Measurements from ENCODE around the gene PRRT1. TPM values are rescaled to one million over a fixed set of nuclear protein-coding genes. Genes with fewer than 3 reads are reported as not detected.
A peak's percentile ranks its signal among the peaks of the same experiment; 100 is the strongest.

PRRT1 gene
- total and polyA plus RNA-seq, 11 donors = 0.28 to 1.1 (median 0.62) TPM

GRCh38 chr6:32168807-32169591 lies 17.3 kb upstream of the PRRT1 start:
- Histone ChIP-seq H3K36me3 (peaks cover 0 to 68% (median 55%) of the 10 kb centered on the region in 9 donors), H3K4me3 (no peak overlapping the region), H3K4me1 (peaks cover 0 to 12% (median 0%) of the 10 kb centered on the region in 12 donors), H3K9me3 (no peaks in the 10 kb centered on the region), H3K27me3 (no peaks in the 10 kb centered on the region), H3K27ac (no peak overlapping the region)
- ATAC-seq = peak in 1 of 4 donors; percentile 11
- no peak for TF ChIP-seq POLR2A (IDR thresholded peaks at IDR 0.05)
- TF ChIP-seq, protein P1, sequence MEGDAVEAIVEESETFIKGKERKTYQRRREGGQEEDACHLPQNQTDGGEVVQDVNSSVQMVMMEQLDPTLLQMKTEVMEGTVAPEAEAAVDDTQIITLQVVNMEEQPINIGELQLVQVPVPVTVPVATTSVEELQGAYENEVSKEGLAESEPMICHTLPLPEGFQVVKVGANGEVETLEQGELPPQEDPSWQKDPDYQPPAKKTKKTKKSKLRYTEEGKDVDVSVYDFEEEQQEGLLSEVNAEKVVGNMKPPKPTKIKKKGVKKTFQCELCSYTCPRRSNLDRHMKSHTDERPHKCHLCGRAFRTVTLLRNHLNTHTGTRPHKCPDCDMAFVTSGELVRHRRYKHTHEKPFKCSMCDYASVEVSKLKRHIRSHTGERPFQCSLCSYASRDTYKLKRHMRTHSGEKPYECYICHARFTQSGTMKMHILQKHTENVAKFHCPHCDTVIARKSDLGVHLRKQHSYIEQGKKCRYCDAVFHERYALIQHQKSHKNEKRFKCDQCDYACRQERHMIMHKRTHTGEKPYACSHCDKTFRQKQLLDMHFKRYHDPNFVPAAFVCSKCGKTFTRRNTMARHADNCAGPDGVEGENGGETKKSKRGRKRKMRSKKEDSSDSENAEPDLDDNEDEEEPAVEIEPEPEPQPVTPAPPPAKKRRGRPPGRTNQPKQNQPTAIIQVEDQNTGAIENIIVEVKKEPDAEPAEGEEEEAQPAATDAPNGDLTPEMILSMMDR (IDR thresholded peaks at IDR 0.05) = peak in 1 of 12 donors; percentile 11
- DNase-seq = no peak
- 80 to 91% (median 82%) methylated on average over 11 of the region's 11 CpGs for WGBS, 4 donors
- intact Hi-C loops (cut with DNase I) = loop anchor here in 1 of 10 donors (5.0 kb wide), 1 partner anchor 47 kb away; no protein-coding TSS in a partner anchor

DNA sequence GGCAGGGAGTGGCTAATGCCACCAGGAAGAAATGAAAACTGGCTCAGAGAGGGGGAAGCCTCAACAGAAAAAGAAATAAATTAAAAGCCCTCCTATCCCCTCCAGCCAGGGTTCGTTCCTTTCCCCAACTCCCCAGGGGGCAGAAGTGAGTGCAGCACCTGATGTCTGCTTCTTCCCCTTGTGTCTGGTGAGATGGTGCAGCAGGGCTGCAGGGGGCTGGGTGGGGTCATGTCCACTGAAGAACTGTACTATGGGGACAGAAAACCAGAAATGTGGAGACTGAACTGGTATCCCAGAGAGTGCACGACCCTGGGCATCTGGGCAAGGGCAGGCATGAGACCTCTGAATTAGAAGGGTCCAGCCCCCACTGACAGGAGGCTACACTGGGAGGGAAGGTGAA lies 16.6 kb upstream of the PRRT1 start:
- peak in 1 of 5 donors; percentile 14 for DNase-seq
- peak overlapping the region in 2 of 12 donors; percentile 9 to 38 for H3K27ac ChIP-seq
- H3K27me3 ChIP-seq = no peaks in the 10 kb centered on the region
- peaks cover 0 to 69% (median 55%) of the 10 kb centered on the region in 9 donors for H3K36me3 ChIP-seq
- TF ChIP-seq, protein P1 (IDR thresholded peaks at IDR 0.05) = no peak
- no peak for TF ChIP-seq POLR2A (IDR thresholded peaks at IDR 0.05)
- no peaks in the 10 kb centered on the region for H3K9me3 ChIP-seq
- H3K4me3 ChIP-seq = no peak overlapping the region
- peaks cover 0 to 6% (median 0%) of the 10 kb centered on the region in 12 donors for H3K4me1 ChIP-seq
- no peak for ATAC-seq
- 61 to 77% (median 66%) methylated on average over 1 to 2 of the region's 2 CpGs for WGBS, 4 donors
- intact Hi-C loops (cut with DNase I) = loop anchor here in 1 of 10 donors (5.0 kb wide), 1 partner anchor 46 kb away; no protein-coding TSS in a partner anchor

GRCh38 chr6:32167761-32168262 lies 16.1 kb upstream of the PRRT1 start:
- peak overlapping the region in 2 of 12 donors; percentile 9 to 38 for H3K27ac ChIP-seq
- intact Hi-C loops (cut with DNase I) = loop anchor here in 1 of 10 donors (5.0 kb wide), 1 partner anchor 46 kb away; no protein-coding TSS in a partner anchor
- no peak for TF ChIP-seq POLR2A (IDR thresholded peaks at IDR 0.05)
- TF ChIP-seq, protein P1 (IDR thresholded peaks at IDR 0.05) = no peak
- peaks cover 0 to under 1% (median 0%) of the 10 kb centered on the region in 12 donors for H3K4me1 ChIP-seq
- DNase-seq = no peak
- peaks cover 0 to 74% (median 55%) of the 10 kb centered on the region in 9 donors for H3K36me3 ChIP-seq
- ATAC-seq = no peak
- WGBS, 4 donors = 38 to 63% (median 45%) methylated on average over 6 of the region's 6 CpGs
- no peaks in the 10 kb centered on the region for H3K9me3 ChIP-seq
- H3K27me3 ChIP-seq = no peaks in the 10 kb centered on the region
- H3K4me3 ChIP-seq = no peak overlapping the region

DNA sequence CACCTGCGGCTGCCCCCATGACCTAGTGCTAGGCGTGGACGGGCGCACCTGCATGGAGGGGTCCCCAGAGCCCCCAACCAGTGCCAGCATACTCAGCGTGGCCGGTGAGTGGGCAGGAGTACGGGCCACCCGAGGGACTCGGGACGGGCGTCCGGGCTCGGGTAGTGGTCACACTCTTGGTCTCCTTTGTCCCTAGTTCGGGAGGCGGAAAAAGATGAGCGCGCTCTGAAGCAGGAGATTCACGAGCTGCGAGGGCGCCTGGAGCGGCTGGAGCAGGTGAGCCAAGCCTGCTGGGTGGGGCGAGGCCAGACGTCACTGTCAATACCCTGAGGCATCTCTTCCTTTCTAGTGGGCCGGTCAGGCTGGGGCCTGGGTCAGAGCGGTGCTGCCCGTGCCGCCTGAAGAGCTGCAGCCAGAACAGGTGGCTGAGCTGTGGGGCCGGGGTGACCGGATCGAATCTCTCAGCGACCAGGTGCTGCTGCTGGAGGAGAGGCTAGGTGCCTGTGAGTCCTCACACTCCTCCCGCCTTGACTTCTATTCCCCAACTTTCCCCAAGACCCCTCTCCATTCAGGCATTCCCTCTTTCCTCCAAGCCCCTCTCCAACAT lies 15.5 kb upstream of the PRRT1 start:
- 81 to 86% (median 83%) methylated on average over 29 to 32 of the region's 32 CpGs for WGBS, 4 donors
- no peaks in the 10 kb centered on the region for H3K27me3 ChIP-seq
- intact Hi-C loops (cut with DNase I) = loop anchor here in 1 of 10 donors (5.0 kb wide), 1 partner anchor 45 kb away; no protein-coding TSS in a partner anchor
- TF ChIP-seq, protein P1 (IDR thresholded peaks at IDR 0.05) = no peak
- TF ChIP-seq POLR2A (IDR thresholded peaks at IDR 0.05) = no peak
- H3K4me1 ChIP-seq = no peaks in the 10 kb centered on the region
- H3K36me3 ChIP-seq = peaks cover 0 to 79% (median 60%) of the 10 kb centered on the region in 9 donors
- H3K4me3 ChIP-seq = no peak overlapping the region
- no peak for ATAC-seq
- peak overlapping the region in 2 of 12 donors; percentile 8 to 38 for H3K27ac ChIP-seq
- no peak for DNase-seq
- H3K9me3 ChIP-seq = no peaks in the 10 kb centered on the region
